GM12891 (cell line): ENCODE data around the gene PLA1A.
A peak's percentile ranks its signal among the peaks of the same experiment; 100 is the strongest.

Experiments used
- DNase-seq: peaks from one replicate; pipeline ENCODE4 v3.0.0; 2011; ENCODE audit warnings: low spot score; ENCODE audit not compliant: insufficient read length
- FAIRE-seq: peaks from 2 replicates; lab custom pipeline; 2011; peaks lifted over from hg19 to GRCh38; lab: Jason Lieb, UNC
- PAX5 ChIP-seq: IDR thresholded peaks from 2 replicates; pipeline ENCODE4 v1.6.1; 2011; ENCODE audit warnings: low read length, moderate library complexity, mild to moderate bottlenecking; ENCODE audit not compliant: insufficient read depth, severe bottlenecking
- POLR2A ChIP-seq: IDR thresholded peaks from 2 replicates; pipeline ENCODE4 v1.6.1; 2011; ENCODE audit warnings: low read depth, low read length, control low read depth
- POLR2AphosphoS5 ChIP-seq: IDR thresholded peaks from 2 replicates; pipeline ENCODE4 v1.6.1; 2011; ENCODE audit warnings: low read depth, low read length, control low read depth
- POU2F2 ChIP-seq: IDR thresholded peaks from 2 replicates; pipeline ENCODE4 v1.6.1; 2011; ENCODE audit warnings: low read depth, mild to moderate bottlenecking, control low read depth, low read length, moderate library complexity
- SPI1 ChIP-seq: IDR thresholded peaks from 2 replicates; pipeline ENCODE4 v1.6.1; 2011; ENCODE audit warnings: low read depth, low read length, control low read depth
- TAF1 ChIP-seq: IDR thresholded peaks from 2 replicates; pipeline ENCODE4 v1.6.1; 2011; ENCODE audit warnings: low read depth, low read length, control low read depth

PLA1A gene

GRCh38 chr3:119645813-119646212, 48.1 kb downstream of the PLA1A start:
- FAIRE-seq = no peak
- no peak for DNase-seq
- no peak for TF ChIP-seq PAX5

- no peak for DNase-seq
- no peak for FAIRE-seq
- TF ChIP-seq POLR2A = no peak
- no peak for TF ChIP-seq POLR2AphosphoS5
- no peak for TF ChIP-seq POU2F2
- TF ChIP-seq SPI1 = no peak
- TF ChIP-seq PAX5 = no peak
- no peak for TF ChIP-seq TAF1
Observed at GRCh38 chr3:119647171-119647570, 49.5 kb downstream of the PLA1A start.

GRCh38 chr3:119647843-119648575, 50.3 kb downstream of the PLA1A start:
- FAIRE-seq (no peak), DNase-seq (no peak)
- TF ChIP-seq SPI1 (no peak), POU2F2 (no peak), POLR2AphosphoS5 (no peak), PAX5 (no peak), POLR2A (no peak)

- FAIRE-seq (peak; percentile 26), DNase-seq (no peak)
- TF ChIP-seq SPI1 = no peak
Observed at GRCh38 chr3:119649761-119650160, 52.1 kb downstream of the PLA1A start.

GRCh38 chr3:119652306-119653033, 54.8 kb downstream of the PLA1A start:
- DNase-seq = no peak
- FAIRE-seq = no peak
- TF ChIP-seq SPI1 = no peak
- TF ChIP-seq POLR2AphosphoS5 = no peak
- no peak for TF ChIP-seq POU2F2
- TF ChIP-seq TAF1 = no peak
- TF ChIP-seq PAX5 = no peak
- TF ChIP-seq POLR2A = no peak

- DNase-seq (no peak), FAIRE-seq (no peak)
- TF ChIP-seq POU2F2 (no peak), TAF1 (no peak), PAX5 (no peak), POLR2A (no peak), SPI1 (no peak), POLR2AphosphoS5 (no peak)
Observed at GRCh38 chr3:119653876-119654275, 56.2 kb downstream of the PLA1A start.

- TF ChIP-seq SPI1 (no peak), TAF1 (no peak), PAX5 (no peak), POLR2AphosphoS5 (no peak), POU2F2 (no peak), POLR2A (no peak)
- DNase-seq (no peak), FAIRE-seq (peak; percentile 58)
Observed at GRCh38 chr3:119657887-119658702, 60.4 kb downstream of the PLA1A start.

DNA sequence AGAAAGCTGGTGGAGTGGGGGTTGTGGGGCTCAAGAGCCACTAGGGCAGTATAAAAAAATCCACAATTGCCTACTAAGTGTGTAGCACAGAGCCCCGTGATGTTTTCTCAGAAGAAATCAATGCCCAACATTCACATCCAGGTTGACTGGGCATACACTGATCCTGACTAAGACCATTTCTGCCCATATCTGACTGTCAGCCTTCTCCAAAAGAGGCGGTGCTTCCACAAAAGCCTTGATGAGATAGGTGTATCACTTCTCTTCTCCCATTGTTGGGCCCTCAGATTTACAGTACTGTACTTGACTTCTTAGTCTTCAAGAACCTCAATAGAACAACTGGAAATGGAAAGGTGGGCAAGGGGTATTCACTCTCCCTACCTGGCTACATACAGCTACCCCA, 61.3 kb downstream of the PLA1A start:
- FAIRE-seq = no peak
- TF ChIP-seq SPI1 (no peak), PAX5 (no peak), POLR2AphosphoS5 (no peak), TAF1 (no peak), POU2F2 (no peak), POLR2A (no peak)
- DNase-seq = no peak

- DNase-seq = no peak
- peak; percentile 78 for FAIRE-seq
- no peak for TF ChIP-seq POLR2AphosphoS5
- TF ChIP-seq TAF1 = no peak
- TF ChIP-seq PAX5 = no peak
- TF ChIP-seq SPI1 = no peak
- TF ChIP-seq POU2F2 = no peak
- no peak for TF ChIP-seq POLR2A
Observed at GRCh38 chr3:119659606-119660291, 62.1 kb downstream of the PLA1A start.
